Neuron (in vitro differentiated cells): ENCODE measurements around the gene ILRUN.
"Not testable (repeated sequence)": the region's sequence is repeated elsewhere in the genome, so short reads cannot be mapped to it uniquely, and the experiment has no call there.

Source experiments
- H2AFZ ChIP-seq: one replicate; pipeline ENCODE4 v1.6.1; 2013; ENCODE audit warnings: low read depth, mild to moderate bottlenecking, inconsistent platforms, low read length, moderate library complexity
- H3K27me3 ChIP-seq: one replicate; pipeline ENCODE4 v1.6.1; 2013; ENCODE audit warnings: low read length; ENCODE audit not compliant: insufficient read depth
- H3K36me3 ChIP-seq: one replicate; pipeline ENCODE4 v1.6.1; 2013; ENCODE audit warnings: low read length; ENCODE audit not compliant: insufficient read depth
- H3K4me1 ChIP-seq: one replicate; pipeline ENCODE4 v1.6.1; 2013; ENCODE audit warnings: low read length; ENCODE audit not compliant: insufficient read depth
- H3K4me3 ChIP-seq: 2 replicates; pipeline ENCODE4 v1.5.1; 2013; ENCODE audit warnings: mild to moderate bottlenecking, low read length, moderate library complexity
- H3K9me3 ChIP-seq: one replicate; pipeline ENCODE4 v1.6.1; 2013; ENCODE audit warnings: low read length

Gene ILRUN

DNA sequence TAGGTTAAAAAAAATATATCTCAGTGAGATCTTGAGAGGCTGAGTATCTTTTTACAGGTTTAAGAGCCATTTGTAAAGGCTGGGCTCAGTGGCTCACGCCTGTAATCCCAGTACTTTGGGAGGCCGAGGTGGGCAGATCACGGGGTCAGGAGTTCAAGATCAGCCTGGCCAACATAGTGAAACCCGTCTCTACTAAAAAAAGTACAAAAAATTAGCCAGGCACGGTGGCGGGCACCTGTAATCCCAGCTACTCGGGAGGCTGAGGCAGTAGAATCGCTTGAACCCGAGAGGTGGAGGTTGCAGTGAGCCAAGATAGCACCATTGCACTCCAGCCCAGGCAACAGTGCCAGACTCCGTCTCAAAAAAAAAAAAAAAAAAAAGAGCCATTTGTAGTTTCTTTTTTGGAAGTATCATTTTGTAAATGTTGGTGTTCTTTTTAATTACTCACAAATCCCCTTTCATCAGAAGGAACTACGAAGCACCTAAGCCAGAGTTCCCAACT, 40.6 kb downstream of the ILRUN start:
- peaks cover 15% of the 10 kb centered on the region for H3K36me3 ChIP-seq
- not testable (repeated sequence) for H2AFZ ChIP-seq, H3K27me3 ChIP-seq, H3K4me1 ChIP-seq, H3K9me3 ChIP-seq, H3K4me3 ChIP-seq

DNA sequence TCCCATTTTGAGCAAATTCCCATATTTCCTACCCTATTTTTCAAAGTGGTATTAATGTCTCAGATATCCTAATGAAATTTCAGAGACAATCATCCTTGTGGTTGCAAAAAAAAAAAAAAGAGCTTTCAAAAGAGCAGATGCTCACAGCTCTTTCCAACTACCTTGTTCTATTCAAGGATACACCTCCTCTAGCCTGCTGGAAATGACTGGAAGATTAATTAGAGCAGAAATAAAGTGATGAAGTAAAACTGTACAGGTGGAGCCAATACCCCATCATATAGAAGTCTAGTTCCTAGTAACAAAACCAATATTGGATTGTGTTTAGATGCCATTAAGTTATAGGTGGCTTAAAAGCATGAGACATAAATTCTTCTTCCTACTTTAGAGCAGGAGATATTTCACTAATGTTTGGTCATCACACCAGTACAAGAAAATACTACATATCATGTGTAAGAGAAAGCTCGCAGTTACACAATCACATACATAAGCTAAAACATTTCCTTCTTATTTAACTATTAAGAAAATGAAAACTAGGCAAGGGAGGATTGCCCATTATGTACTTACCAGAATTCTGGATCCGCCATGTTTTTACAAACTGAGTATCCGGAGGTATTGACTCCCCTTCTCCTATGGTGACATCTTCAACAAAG, 42.4 kb downstream of the ILRUN start:
- Histone ChIP-seq H3K36me3 (peaks cover 15% of the 10 kb centered on the region), H3K9me3 (no peaks in the 10 kb centered on the region), H2AFZ (no peak overlapping the region), H3K4me3 (no peak overlapping the region), H3K27me3 (no peaks in the 10 kb centered on the region), H3K4me1 (peaks cover 9% of the 10 kb centered on the region)

DNA sequence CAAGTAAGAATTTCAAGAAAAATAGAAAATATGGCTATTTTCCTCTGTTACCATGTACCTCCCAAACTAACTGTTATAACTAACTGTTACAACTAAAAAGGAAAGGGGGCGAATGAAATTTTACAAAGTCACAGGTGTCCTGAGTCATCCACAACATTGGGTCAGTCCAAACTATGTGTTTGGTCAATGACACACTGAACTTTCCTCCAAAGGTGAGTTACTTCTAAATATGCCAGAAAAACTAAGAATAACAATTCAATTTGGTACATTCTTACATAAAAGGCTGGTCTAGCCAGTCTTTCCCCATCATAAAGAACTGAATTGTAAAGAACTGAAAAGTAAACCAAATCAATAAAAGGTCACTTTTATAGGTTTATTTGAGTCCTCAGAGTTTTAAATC, 44.3 kb downstream of the ILRUN start:
- Histone ChIP-seq H3K27me3 (no peaks in the 10 kb centered on the region), H3K4me3 (no peak overlapping the region), H3K36me3 (peaks cover 22% of the 10 kb centered on the region), H3K4me1 (peaks cover 6% of the 10 kb centered on the region), H3K9me3 (no peaks in the 10 kb centered on the region), H2AFZ (no peak overlapping the region)

DNA sequence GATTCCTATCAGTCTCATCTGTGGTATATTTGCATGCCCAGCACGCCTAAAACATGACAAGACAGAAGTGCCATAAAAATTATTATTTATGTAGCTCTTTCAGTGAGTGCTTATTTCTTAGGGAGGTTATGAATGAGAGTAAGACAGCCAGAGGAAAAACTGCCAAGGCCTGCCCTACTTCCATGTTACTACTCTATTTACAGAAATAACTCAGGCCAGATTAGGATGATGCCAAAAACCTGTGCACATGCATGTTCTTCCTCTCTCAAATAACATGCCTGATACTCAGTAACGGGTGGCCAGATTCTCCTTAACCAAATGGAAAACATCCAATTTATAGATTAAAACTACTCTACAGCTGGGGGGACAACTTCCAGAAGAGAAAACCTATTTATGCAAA, 45.7 kb downstream of the ILRUN start:
- Histone ChIP-seq H3K27me3 (no peaks in the 10 kb centered on the region), H3K4me1 (no peaks in the 10 kb centered on the region), H2AFZ (no peak overlapping the region), H3K9me3 (no peaks in the 10 kb centered on the region), H3K4me3 (no peak overlapping the region), H3K36me3 (peaks cover 31% of the 10 kb centered on the region)

DNA sequence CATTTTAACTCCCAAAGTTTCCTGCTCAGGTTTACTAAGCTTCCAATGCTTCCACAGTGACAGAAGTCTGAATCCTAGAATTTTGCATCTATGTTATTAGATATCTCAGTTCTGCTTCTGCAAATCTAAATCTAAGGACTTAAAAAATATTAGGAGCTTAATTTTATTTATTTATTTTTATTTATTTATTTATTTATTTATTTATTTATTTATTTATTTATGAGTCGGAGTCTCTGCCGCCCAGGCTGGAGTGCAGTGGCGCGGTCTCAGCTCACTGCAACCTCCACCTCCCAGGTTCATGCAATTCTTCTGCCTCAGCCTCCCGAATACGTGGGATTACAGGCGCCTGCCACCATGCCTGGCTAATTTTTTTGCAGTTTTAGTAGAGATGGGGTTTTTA, 46.3 kb downstream of the ILRUN start:
- not testable (repeated sequence) for H3K4me1 ChIP-seq, H3K9me3 ChIP-seq, H3K27me3 ChIP-seq, H2AFZ ChIP-seq, H3K4me3 ChIP-seq
- peaks cover 36% of the 10 kb centered on the region for H3K36me3 ChIP-seq

DNA sequence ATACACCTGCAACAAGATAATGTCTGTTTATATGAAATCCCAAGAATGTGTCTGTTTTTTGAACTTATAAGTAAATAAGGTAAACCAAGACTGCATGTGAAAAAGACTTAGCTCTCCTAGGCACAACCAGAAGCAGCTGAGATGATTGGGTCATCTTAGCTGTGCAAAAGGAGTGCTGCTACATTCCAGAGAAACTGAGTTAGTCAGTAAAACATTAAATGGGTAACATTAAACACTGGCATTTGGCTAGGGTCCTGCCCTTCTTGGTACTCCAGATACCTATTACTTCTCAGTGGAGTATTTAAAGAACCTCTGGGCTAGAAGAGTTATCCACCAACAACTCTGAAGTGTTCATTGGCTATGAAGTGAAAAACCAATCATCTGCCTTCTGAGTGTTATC, 47.8 kb downstream of the ILRUN start:
- Histone ChIP-seq H3K4me3 (no peak overlapping the region), H2AFZ (no peak overlapping the region), H3K36me3 (peaks cover 36% of the 10 kb centered on the region), H3K9me3 (no peaks in the 10 kb centered on the region), H3K4me1 (no peaks in the 10 kb centered on the region), H3K27me3 (no peaks in the 10 kb centered on the region)
